Fibroblast of mammary gland (primary cell): ENCODE results near the gene GRP.

ENCODE experiments used
- DNase-seq: peaks from one replicate; pipeline ENCODE4 v3.0.0-alpha.2; 2010; ENCODE audit warnings: low read depth
- H3K4me3 ChIP-seq: 2 replicates; pipeline ENCODE4 v1.5.1; 2011; ENCODE audit warnings: low read depth, mild to moderate bottlenecking, low read length, moderate library complexity; ENCODE audit not compliant: control insufficient read depth
- CTCF ChIP-seq: conservative IDR thresholded peaks from 2 replicates; pipeline ENCODE4 v1.5.1; 2011; ENCODE audit warnings: low read depth, low read length, inconsistent platforms; ENCODE audit not compliant: control insufficient read depth, insufficient read depth

Gene GRP

GRCh38 chr18:59220784-59221765 is 1.1 kb downstream of the GRP start:
- TF ChIP-seq CTCF: no peak
- H3K4me3 ChIP-seq: no peak overlapping the region
- no peak for DNase-seq

GRCh38 chr18:59222341-59222740 is 2.4 kb downstream of the GRP start:
- no peak for DNase-seq
- H3K4me3 ChIP-seq: no peak overlapping the region
- TF ChIP-seq CTCF: no peak

GRCh38 chr18:59228351-59228750 is 8.4 kb downstream of the GRP start:
- H3K4me3 ChIP-seq: no peak overlapping the region
- peak; percentile 16 for DNase-seq
- TF ChIP-seq CTCF: no peak

- H3K4me3 ChIP-seq: no peak overlapping the region
- TF ChIP-seq CTCF: no peak
- DNase-seq: no peak
Observed at GRCh38 chr18:59229191-59229590, 9.2 kb downstream of the GRP start.

GRCh38 chr18:59229701-59230443 is 9.9 kb downstream of the GRP start:
- TF ChIP-seq CTCF: no peak
- no peak for DNase-seq
- no peak overlapping the region for H3K4me3 ChIP-seq

- no peak for TF ChIP-seq CTCF
- no peak for DNase-seq
- no peak overlapping the region for H3K4me3 ChIP-seq
Observed at GRCh38 chr18:59231114-59231513, 11.2 kb downstream of the GRP start.
